HG02623 (cell line): Measurements from ENCODE around the gene OR51V1.
"Not testable (repeated sequence)": the region's sequence is repeated elsewhere in the genome, so short reads cannot be mapped to it uniquely, and the experiment has no call there.

Experiments used
- ATAC-seq: cut with Tn5 transposase; IDR thresholded peaks from one replicate; pipeline ENCODE4 v1.9.1; 2021; ENCODE audit warnings: moderate library complexity; ENCODE audit not compliant: unreplicated experiment

OR51V1 gene

GRCh38 chr11:5171856-5172255 is 28.6 kb downstream of the OR51V1 start:
- no peak for ATAC-seq

- ATAC-seq, result not testable (repeated sequence)
These were observed 34.6 kb downstream of the OR51V1 start for GRCh38 chr11:5165898-5166297.

GRCh38 chr11:5164807-5165206 is 35.7 kb downstream of the OR51V1 start:
- ATAC-seq, result not testable (repeated sequence)

- ATAC-seq, result not testable (repeated sequence)
These were observed 39.4 kb downstream of the OR51V1 start for GRCh38 chr11:5161045-5161444.

- ATAC-seq, result not testable (repeated sequence)
These were observed 40.3 kb downstream of the OR51V1 start for GRCh38 chr11:5160217-5160616.

GRCh38 chr11:5159806-5160205 is 40.7 kb downstream of the OR51V1 start:
- ATAC-seq, result no peak

- no peak for ATAC-seq
These were observed 45.8 kb downstream of the OR51V1 start, which contains the start of gene OR52A1 for GRCh38 chr11:5154657-5155056. Gene OR52A1, minus strand, starts transcription at chr11:5154757. Its CDS starts 2,388 bp downstream, at chr11:5152369.

- no peak for ATAC-seq
These were observed 46.7 kb downstream of the OR51V1 start for GRCh38 chr11:5153574-5154431.

GRCh38 chr11:5151713-5152153 is 48.7 kb downstream of the OR51V1 start:
- ATAC-seq, result no peak
